DND-41 (cell line): ENCODE data around the gene B3GNT4.

Experiments
- CTCF ChIP-seq: IDR thresholded peaks from 2 replicates; pipeline ENCODE4 v1.5.1; 2012; ENCODE audit warnings: borderline replicate concordance, low read length, moderate library complexity, mild to moderate bottlenecking; ENCODE audit not compliant: poor library complexity, severe bottlenecking; ENCODE audit errors: extremely low read depth
- EZH2 ChIP-seq: IDR thresholded peaks from 3 replicates; pipeline ENCODE4 v1.6.1; 2012; ENCODE audit warnings: borderline replicate concordance, low read depth, mild to moderate bottlenecking, moderate library complexity, low read length, inconsistent platforms; ENCODE audit not compliant: severe bottlenecking

GRCh38 chr12:122205053-122205925 is 1.8 kb downstream of the B3GNT4 start:
- TF ChIP-seq CTCF, result no peak
- TF ChIP-seq EZH2, result no peak
